NCI-H2029 (cell line): ENCODE data around the gene FOSB.

Source experiments
- DNase-seq: peaks from one replicate; lab custom pipeline; 2025; lab: John Stamatoyannopoulos, UW

Gene FOSB

DNA sequence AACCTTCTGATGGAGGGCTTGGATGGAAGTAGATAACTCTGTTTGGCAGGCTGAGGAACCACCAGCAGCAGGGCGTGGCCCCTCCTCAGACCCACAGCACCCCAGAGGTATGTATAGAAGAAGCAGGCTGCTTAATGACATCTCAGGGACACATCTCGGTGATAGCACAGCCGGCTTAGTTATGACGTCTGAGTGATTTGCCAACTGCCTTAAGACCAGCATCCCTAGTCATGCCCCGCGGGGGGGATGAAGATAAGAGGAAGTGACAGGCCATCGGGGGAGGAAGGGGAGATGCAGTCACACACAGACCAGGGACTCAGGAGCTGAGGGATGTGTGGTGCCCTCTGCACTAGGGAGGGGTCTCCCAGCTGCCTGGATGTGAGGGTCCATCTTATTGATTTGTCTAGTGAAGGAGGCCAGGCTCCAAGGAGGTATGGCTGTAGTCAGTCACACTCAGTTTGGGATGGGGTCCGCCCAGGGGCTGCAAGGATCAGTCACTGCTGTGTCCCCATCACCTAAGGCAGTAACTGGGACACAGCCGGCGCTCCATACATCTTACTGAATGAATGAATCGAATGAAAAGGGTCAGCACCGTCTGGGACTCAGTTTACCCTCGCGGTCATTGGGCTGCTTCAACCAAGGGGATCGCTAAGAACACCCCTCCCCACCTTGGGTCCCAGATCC, 24.9 kb upstream of the FOSB start:
- DNase-seq: no peak

DNA sequence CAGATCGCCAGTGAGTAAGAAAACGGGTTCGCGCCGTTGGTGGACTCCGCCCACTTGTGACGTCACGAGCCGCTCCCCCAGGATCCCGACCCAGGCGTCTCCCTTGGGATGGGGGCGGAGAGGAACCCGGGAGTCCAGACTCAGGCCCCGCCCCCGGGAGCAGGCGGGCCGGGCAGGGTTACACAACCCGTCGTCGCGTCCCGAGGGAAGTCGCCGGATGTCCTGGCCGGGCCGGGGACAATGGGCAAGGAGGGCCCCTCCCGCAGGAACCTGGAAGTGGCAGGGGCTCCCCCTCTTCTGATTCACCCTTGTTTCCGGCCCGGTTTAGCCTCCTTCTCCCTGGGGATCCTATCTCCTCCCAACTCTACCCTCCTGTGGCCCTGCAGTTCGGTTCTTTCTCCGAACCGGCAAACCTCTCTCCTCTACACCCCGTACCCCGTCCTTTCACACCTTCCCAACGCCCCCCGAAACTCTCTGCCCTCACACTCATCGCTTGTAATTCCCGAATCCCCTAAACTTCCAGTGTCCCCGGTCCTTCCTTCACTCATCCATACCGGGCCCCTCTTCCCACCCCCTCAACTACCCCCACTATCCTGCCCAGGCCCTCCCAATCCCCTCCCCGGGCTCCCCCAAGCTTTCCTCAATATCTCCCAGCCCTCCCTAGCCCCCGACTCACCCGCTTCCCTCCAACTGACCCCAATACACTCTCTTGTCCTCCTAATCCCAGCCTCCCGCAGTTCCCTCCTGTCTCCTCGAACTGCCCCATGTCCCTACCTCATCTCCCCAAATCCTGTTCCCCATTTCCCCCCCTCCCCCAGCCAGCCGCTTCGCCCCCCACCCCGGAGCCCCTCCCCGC, 24.1 kb upstream of the FOSB start:
- DNase-seq: peak; percentile 35

DNA sequence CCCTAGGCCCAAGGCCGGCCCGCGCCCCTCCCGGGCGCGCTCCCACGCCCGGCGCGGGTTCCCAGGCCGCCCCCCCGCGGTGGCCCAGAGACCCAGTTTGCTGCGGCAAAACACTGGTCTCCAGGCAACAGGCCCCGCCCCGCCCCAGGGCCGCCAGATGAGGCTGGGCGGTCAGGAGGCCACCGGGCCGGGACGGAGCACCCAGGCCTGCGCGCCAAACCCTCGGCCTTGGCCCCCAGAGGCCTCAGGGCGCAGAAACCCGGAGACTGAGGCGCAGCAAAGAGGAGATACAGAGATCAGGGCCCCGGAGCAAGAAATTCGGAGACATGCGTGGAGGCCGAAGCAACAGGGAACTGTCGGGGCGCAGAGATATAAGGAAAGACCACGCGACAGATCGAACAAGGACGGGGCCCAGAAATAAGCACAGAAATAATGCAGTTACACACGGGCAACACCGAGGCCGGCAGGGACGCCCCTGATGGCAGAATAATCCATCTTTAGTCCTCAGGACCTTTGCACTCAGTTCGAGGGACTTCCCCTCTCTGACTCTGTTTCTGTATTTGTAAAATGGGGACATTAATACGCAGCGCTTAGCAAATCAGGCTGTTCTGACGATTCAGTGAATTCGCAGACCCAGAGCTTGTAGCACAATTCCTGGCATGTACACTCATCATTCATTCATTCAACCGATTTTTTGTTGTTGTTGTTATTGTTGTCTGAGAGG, 23.3 kb upstream of the FOSB start:
- DNase-seq: peak; percentile 53

GRCh38 chr19:45445139-45445538, 22.7 kb upstream of the FOSB start:
- no peak for DNase-seq

DNA sequence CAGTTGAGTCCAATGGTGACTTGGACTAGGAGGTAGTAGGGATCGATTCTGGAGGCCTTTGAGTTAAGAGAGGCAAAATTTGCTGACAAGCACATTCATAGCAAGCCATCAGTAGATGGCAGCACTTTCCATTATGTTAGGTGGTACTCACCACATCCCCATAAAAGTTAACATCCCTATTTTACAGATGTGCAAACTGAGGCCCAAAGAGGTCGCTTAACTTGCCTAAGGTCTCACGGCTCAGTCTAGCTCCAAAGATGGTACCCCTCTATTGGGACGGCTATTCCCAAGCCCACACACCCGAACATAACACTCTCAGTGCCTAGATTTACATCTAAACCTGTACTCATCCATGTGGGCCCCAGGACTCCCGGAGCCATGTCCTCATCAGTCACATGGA, 21.5 kb upstream of the FOSB start:
- DNase-seq: no peak

GRCh38 chr19:45446944-45447343, 20.9 kb upstream of the FOSB start:
- no peak for DNase-seq

GRCh38 chr19:45448425-45448756, 19.4 kb upstream of the FOSB start:
- DNase-seq: no peak

DNA sequence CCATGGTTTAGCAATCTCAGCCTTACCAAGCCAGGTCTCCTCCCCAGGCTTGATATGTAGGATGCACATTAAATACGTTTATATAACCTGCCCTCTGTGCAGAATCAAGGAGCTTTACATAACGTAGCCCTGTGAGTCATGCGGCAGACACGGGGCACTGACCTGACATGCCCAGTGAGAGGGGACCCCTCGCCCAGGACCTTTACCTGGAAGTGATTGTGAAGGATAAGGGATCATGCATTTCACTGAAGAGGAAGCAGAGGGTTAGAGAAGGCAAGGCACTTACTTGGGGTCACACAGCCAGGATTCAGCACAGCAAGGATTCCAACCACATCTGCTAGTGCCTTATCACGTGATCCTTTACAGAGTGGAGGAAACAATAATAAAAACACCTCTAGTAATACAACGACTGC, 18.9 kb upstream of the FOSB start:
- no peak for DNase-seq

- no peak for DNase-seq
Measured at GRCh38 chr19:45450012-45450333, 17.8 kb upstream of the FOSB start.

DNA sequence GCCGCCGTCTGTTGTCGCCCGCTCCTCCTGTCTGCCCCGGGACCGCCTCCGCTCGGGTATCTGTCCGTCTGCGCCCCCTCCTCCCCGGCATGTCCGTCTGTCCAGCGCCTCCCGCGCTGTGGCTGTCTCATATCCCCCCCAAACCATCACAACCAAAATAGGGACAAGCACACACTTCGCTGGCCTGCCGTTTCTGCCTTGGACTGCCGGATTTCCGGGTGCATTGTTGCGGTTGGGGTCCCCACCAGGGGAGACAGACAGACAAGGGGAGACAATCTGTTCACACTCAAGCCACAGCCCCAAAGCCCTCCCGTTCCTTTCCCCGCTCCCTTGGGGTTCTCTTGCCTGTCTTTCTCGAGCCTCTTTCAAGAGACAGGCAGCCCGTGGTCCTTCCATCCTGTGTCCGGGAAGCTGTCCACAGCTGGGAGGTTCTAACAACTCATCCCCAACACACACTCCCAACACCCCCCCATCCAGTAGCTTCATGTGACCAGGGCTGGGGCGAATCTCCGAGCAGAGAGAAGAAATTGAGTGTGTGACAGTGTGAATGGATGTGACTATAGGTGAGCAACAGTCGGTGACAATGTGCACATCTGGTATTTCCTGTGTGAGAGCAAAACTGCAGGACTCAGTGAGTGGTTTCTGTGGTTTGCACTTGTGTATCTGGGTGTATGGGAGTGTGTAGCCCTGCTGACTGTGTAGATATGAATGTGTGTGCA, 16.5 kb upstream of the FOSB start:
- no peak for DNase-seq

- DNase-seq: no peak
Measured at GRCh38 chr19:45451850-45452387, 15.9 kb upstream of the FOSB start.

DNA sequence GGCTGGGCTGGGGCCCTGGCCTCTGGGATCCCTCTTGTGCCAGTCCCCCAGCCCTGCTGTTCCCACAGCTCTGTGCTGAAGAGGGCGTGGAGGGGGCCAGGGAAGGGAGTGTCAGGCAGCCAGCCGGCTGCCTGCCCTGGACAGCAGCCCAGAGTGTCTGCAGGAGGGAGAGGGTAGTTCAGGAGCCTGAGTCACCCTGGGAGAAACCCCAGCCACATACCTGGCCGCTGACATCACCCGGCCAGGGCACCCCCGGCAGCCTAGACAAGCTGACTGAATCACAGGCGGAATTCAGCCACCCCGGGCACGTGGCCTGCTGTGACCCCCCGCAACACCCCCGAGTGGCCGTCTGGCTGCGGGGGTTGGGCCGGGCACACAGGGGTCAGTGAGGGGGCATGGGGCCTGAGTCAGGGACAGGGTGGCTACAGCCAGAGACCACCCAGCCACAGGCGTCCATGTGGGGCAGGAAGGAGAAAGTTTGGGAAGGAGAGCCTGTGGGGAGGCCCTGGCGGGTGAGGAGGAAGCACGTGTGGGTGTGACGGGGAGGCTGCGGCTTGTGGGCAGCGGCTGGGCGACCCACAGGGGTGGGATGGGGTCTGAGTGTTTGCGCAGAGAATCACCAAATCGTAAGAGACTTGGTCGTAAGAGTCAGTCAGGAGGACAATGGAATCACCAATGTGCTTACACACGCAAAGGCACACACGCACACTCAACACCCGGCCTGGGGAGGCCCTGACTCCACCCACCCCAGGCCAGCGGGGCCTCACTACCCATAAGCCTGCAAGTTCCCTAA, 11.9 kb upstream of the FOSB start:
- peak; percentile 86 for DNase-seq

- no peak for DNase-seq
Measured at GRCh38 chr19:45456500-45456815, 11.3 kb upstream of the FOSB start.

- no peak for DNase-seq
Measured at GRCh38 chr19:45457776-45458175, 10.0 kb upstream of the FOSB start.

- DNase-seq: no peak
Measured at GRCh38 chr19:45460807-45461347, 6.9 kb upstream of the FOSB start.

DNA sequence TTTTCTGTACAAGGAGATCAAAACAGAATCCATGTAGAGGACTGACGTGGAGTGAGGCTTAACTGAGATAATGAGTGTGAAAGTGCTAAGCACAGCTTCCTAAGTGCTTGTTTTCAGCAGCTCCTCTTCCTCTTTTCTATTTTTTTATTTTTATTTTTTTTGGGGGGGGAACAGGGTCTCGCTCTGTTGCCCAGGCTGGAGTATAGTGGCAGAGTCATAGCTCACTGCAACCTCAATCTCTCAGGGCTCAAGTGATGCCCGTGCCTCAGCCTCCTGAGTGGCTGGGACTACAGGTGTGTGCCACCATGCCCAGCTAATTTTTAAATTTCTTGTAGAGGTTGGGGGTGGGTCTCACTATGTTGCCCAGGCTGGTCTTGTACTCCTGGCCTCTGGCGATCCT, 5.6 kb upstream of the FOSB start:
- DNase-seq: no peak

GRCh38 chr19:45463241-45463640, 4.6 kb upstream of the FOSB start:
- no peak for DNase-seq

- DNase-seq: no peak
Measured at GRCh38 chr19:45464274-45464673, 3.5 kb upstream of the FOSB start.

GRCh38 chr19:45464852-45465441, 2.8 kb upstream of the FOSB start:
- no peak for DNase-seq

- DNase-seq: no peak
Measured at GRCh38 chr19:45467115-45467455, 711 bp upstream of the FOSB start.

DNA sequence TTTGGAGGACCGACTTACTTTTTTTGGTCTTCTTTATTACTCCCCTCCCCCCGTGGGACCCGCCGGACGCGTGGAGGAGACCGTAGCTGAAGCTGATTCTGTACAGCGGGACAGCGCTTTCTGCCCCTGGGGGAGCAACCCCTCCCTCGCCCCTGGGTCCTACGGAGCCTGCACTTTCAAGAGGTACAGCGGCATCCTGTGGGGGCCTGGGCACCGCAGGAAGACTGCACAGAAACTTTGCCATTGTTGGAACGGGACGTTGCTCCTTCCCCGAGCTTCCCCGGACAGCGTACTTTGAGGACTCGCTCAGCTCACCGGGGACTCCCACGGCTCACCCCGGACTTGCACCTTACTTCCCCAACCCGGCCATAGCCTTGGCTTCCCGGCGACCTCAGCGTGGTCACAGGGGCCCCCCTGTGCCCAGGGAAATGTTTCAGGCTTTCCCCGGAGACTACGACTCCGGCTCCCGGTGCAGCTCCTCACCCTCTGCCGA, 409 bp downstream of the FOSB start:
- DNase-seq: no peak
